SW480 (cell line): ENCODE measurements around the gene ELFN1.
A peak's percentile ranks its signal among the peaks of the same experiment; 100 is the strongest.
"Not testable (repeated sequence)": the region's sequence is repeated elsewhere in the genome, so short reads cannot be mapped to it uniquely, and the experiment has no call there.

ENCODE experiments used
- DNase-seq: peaks from one replicate; pipeline ENCODE4 v3.0.0-alpha.2; 2016; ENCODE audit warnings: low spot score

ELFN1 gene

GRCh38 chr7:1709281-1709680 is 39.2 kb downstream of the ELFN1 start:
- no peak for DNase-seq

- no peak for DNase-seq
Measured at GRCh38 chr7:1709900-1710299, 39.8 kb downstream of the ELFN1 start.

- DNase-seq: no peak
Measured at GRCh38 chr7:1710936-1711335, 40.9 kb downstream of the ELFN1 start.

- no peak for DNase-seq
Measured at GRCh38 chr7:1712907-1713501, 42.9 kb downstream of the ELFN1 start.

GRCh38 chr7:1713502-1714484 is 43.7 kb downstream of the ELFN1 start:
- DNase-seq: peak; percentile 72

- DNase-seq: no peak
Measured at GRCh38 chr7:1714583-1715330, 44.7 kb downstream of the ELFN1 start.

- DNase-seq: no peak
Measured at GRCh38 chr7:1715331-1715625, 45.2 kb downstream of the ELFN1 start.

- DNase-seq: no peak
Measured at GRCh38 chr7:1715671-1716074, 45.6 kb downstream of the ELFN1 start.

GRCh38 chr7:1716263-1717094 is 46.4 kb downstream of the ELFN1 start:
- no peak for DNase-seq

- DNase-seq: no peak
Measured at GRCh38 chr7:1717095-1717483, 47.0 kb downstream of the ELFN1 start.

- DNase-seq: no peak
Measured at GRCh38 chr7:1717903-1718676, 48.0 kb downstream of the ELFN1 start.

GRCh38 chr7:1718850-1719249 is 48.8 kb downstream of the ELFN1 start:
- DNase-seq: not testable (repeated sequence)

- DNase-seq: not testable (repeated sequence)
Measured at GRCh38 chr7:1719256-1719655, 49.2 kb downstream of the ELFN1 start.

- DNase-seq: no peak
Measured at GRCh38 chr7:1719913-1720312, 49.8 kb downstream of the ELFN1 start.

GRCh38 chr7:1720326-1720725 is 50.2 kb downstream of the ELFN1 start:
- no peak for DNase-seq

GRCh38 chr7:1721047-1721690 is 51.1 kb downstream of the ELFN1 start:
- DNase-seq: no peak

- DNase-seq: no peak
Measured at GRCh38 chr7:1723254-1723653, 53.2 kb downstream of the ELFN1 start.

- no peak for DNase-seq
Measured at GRCh38 chr7:1724118-1724910, 54.2 kb downstream of the ELFN1 start.

GRCh38 chr7:1725199-1725690 is 55.2 kb downstream of the ELFN1 start:
- DNase-seq: peak; percentile 82
